Body of pancreas (tissue), 4 donors: Measurements from ENCODE around the gene UBE4A. TPM values are rescaled to one million over a fixed set of nuclear protein-coding genes. Genes with fewer than 3 reads are reported as not detected.
A peak's percentile ranks its signal among the peaks of the same experiment; 100 is the strongest.

Source experiments
- ATAC-seq: fragments of 150-250 bp; one replicate; pipeline ENCODE4 v1.9.1; 2016
- DNase-seq, 4 donors: peaks; one replicate each; pipeline ENCODE4 v3.0.0-alpha.2; 2019
- H3K27ac ChIP-seq, 4 donors: fragments of 200-600 bp; sonication (generic); 1 replicate in 3 of 4; 2 replicates in 1 of 4; pipeline versions ENCODE4 v1.5.1 to v1.6.1; 2016 to 2019; ENCODE audit warnings: mild to moderate bottlenecking in 1 of 4, mixed read lengths in 1 of 4, moderate library complexity in 1 of 4
- H3K27me3 ChIP-seq, 2 donors: fragments of 200-600 bp; sonication (generic); one replicate each; pipeline ENCODE4 v1.6.0; 2016; ENCODE audit warnings: mild to moderate bottlenecking in 1 of 2
- H3K36me3 ChIP-seq, 2 donors: fragments of 200-600 bp; sonication (generic); replicated peaks in 1 of 2; 2 replicates each; pipeline ENCODE4 v1.5.1; 2016; ENCODE audit warnings: low read depth in 2 of 2; ENCODE audit not compliant: insufficient read depth in 1 of 2
- H3K4me1 ChIP-seq: fragments of 200-600 bp; sonication (generic); one replicate; pipeline ENCODE4 v1.6.0; 2016
- H3K4me3 ChIP-seq, 2 donors: fragments of 200-600 bp; sonication (generic); 1 replicate in 1 of 2; 2 replicates in 1 of 2; pipeline ENCODE4 v1.5.1; 2016 to 2019
- H3K9me3 ChIP-seq, 3 donors: fragments of 200-600 bp; sonication (generic); 1 replicate in 2 of 3; 2 replicates in 1 of 3; pipeline ENCODE4 v1.5.1; 2016
- CTCF ChIP-seq, 7 experiments: fragments of 450-650 bp in 4 of 7; fragments of 200-600 bp in 3 of 7; sonication (generic) in 3 of 7; IDR thresholded peaks; one replicate each; pipeline ENCODE4 v1.5.1; 2016 to 2019; ENCODE audit warnings: antibody characterized with exemption in 7 of 7
- POLR2A ChIP-seq, 3 donors: fragments of 450-650 bp; IDR thresholded peaks; one replicate each; pipeline ENCODE4 v1.6.1; 2016; ENCODE audit warnings: antibody characterized with exemption in 3 of 3, mild to moderate bottlenecking in 2 of 3
- whole genome bisulfite sequencing, 2 donors: methylation state at CpG; one replicate each; pipeline ENCODE4 v1.1.5; 2017; 5-methylcytosine and 5-hydroxymethylcytosine counted together
- intact Hi-C: fragments of 100-400 bp; cut with DNase I; formaldehyde crosslinking; loops from one replicate; pipeline ENCODE4 v1.15.1; 2023
- total RNA-seq, 2 donors: library from RNA; depleted of rRNA; stranded (reverse); fragments of >200 nt; gene quantifications; one replicate each; pipeline ENCODE4 v1.1.0, GENCODE V29; 2016

UBE4A gene
- total RNA-seq, 2 donors from 2014 or later = 29.6 to 31.3 TPM

- 10 to 14% methylated on average over 1 of the region's 1 CpG for WGBS, 2 donors
- H3K36me3 ChIP-seq = no peaks in the 10 kb centered on the region
- intact Hi-C loops = no loop called here
- no peaks in the 10 kb centered on the region for H3K4me1 ChIP-seq
- no peaks in the 10 kb centered on the region for H3K9me3 ChIP-seq
- no peak for TF ChIP-seq POLR2A (IDR thresholded peaks at IDR 0.05)
- no peak for ATAC-seq
- no peak for DNase-seq
- no peak overlapping the region for H3K4me3 ChIP-seq
- no peaks in the 10 kb centered on the region for H3K27me3 ChIP-seq
- H3K27ac ChIP-seq = no peak overlapping the region
These were observed 68.3 kb downstream of the UBE4A start for GRCh38 chr11:118427707-118428106.

GRCh38 chr11:118430956-118431355 is 71.6 kb downstream of the UBE4A start:
- DNase-seq (no peak), ATAC-seq (no peak)
- intact Hi-C loops = no loop called here
- Histone ChIP-seq H3K27ac (no peak overlapping the region), H3K4me3 (no peak overlapping the region), H3K9me3 (no peaks in the 10 kb centered on the region), H3K27me3 (no peaks in the 10 kb centered on the region), H3K4me1 (peaks cover 11% of the 10 kb centered on the region), H3K36me3 (no peaks in the 10 kb centered on the region)
- TF ChIP-seq CTCF (IDR thresholded peaks at IDR 0.05) (no peak), POLR2A (IDR thresholded peaks at IDR 0.05) (no peak)
- 68 to 69% methylated on average over 2 of the region's 2 CpGs for WGBS, 2 donors

- Histone ChIP-seq H3K9me3 (no peaks in the 10 kb centered on the region), H3K36me3 (no peaks in the 10 kb centered on the region), H3K27me3 (no peaks in the 10 kb centered on the region), H3K4me1 (peaks cover 27% of the 10 kb centered on the region), H3K27ac (no peak overlapping the region), H3K4me3 (no peak overlapping the region)
- TF ChIP-seq POLR2A (IDR thresholded peaks at IDR 0.05) (no peak), CTCF (IDR thresholded peaks at IDR 0.05) (no peak)
- intact Hi-C loops = no loop called here
- WGBS, 2 donors = 2 to 3% methylated on average over 9 of the region's 9 CpGs
- ATAC-seq (no peak), DNase-seq (no peak)
These were observed 74.7 kb downstream of the UBE4A start for GRCh38 chr11:118434123-118434552.

- H3K4me3 ChIP-seq = peak overlapping the region; percentile 33 to 54
- peak; percentile 30 to 44 (median 36) for DNase-seq
- intact Hi-C loops = no loop called here
- H3K4me1 ChIP-seq = peaks cover 33% of the 10 kb centered on the region
- peak overlapping the region; percentile 89 to 92 (median 91) for H3K27ac ChIP-seq
- H3K9me3 ChIP-seq = no peaks in the 10 kb centered on the region
- TF ChIP-seq CTCF (IDR thresholded peaks at IDR 0.05) (no peak), POLR2A (IDR thresholded peaks at IDR 0.05) (no peak)
- WGBS, 2 donors = 0 to 1% methylated on average over 32 to 39 of the region's 39 CpGs
- H3K27me3 ChIP-seq = no peaks in the 10 kb centered on the region
- ATAC-seq = no peak
- no peaks in the 10 kb centered on the region for H3K36me3 ChIP-seq
These were observed 75.3 kb downstream of the UBE4A start for GRCh38 chr11:118434553-118435289.

GRCh38 chr11:118435290-118435892 is 76.0 kb downstream of the UBE4A start:
- intact Hi-C loops = no loop called here
- TF ChIP-seq CTCF (IDR thresholded peaks at IDR 0.05) = no peak
- TF ChIP-seq POLR2A (IDR thresholded peaks at IDR 0.05) = no peak
- H3K4me3 ChIP-seq = peak overlapping the region; percentile 33 to 54
- H3K4me1 ChIP-seq = peaks cover 39% of the 10 kb centered on the region
- peak; percentile 47 to 61 (median 52) for DNase-seq
- H3K27ac ChIP-seq = peak overlapping the region; percentile 89 to 92 (median 91)
- H3K36me3 ChIP-seq = no peaks in the 10 kb centered on the region
- no peaks in the 10 kb centered on the region for H3K27me3 ChIP-seq
- 0 to 1% methylated on average over 15 to 34 of the region's 34 CpGs for WGBS, 2 donors
- ATAC-seq = peak; percentile 5
- H3K9me3 ChIP-seq = no peaks in the 10 kb centered on the region
